ENCODE data around the gene GALNT9. TPM values are rescaled to one million over a fixed set of nuclear protein-coding genes. Genes with fewer than 3 reads are reported as not detected.

GALNT9 gene
- total and polyA plus RNA-seq, 7 donors = 0.28 to 5.0 (median 2.8) TPM; not detected in 2

GRCh38 chr12:132333273-132333672 lies 3.9 kb upstream of the GALNT9 start:
- Histone ChIP-seq H3K4me1 (peaks cover 0 to 22% (median 16%) of the 10 kb centered on the region in 4 donors), H3K9me3 (no peaks in the 10 kb centered on the region), H3K27ac (no peak overlapping the region), H3K36me3 (no peaks in the 10 kb centered on the region), H3K27me3 (peaks cover 32 to 90% (median 47%) of the 10 kb centered on the region in 3 donors), H3K4me3 (no peak overlapping the region)
- TF ChIP-seq POLR2A (IDR thresholded peaks at IDR 0.05) (no peak), EP300 (IDR thresholded peaks at IDR 0.05) (no peak), CTCF (IDR thresholded peaks at IDR 0.05) (no peak), POLR2AphosphoS5 (IDR thresholded peaks at IDR 0.05) (no peak)
- intact Hi-C loops (cut with DNase I) = no loop called here
- no peak for DNase-seq
- 79 to 80% methylated on average over 13 of the region's 13 CpGs for WGBS, 2 donors

- Histone ChIP-seq H3K4me3 (no peak overlapping the region), H3K9me3 (no peaks in the 10 kb centered on the region), H3K27ac (no peak overlapping the region), H3K27me3 (peaks cover 32 to 77% (median 47%) of the 10 kb centered on the region in 3 donors), H3K36me3 (no peaks in the 10 kb centered on the region), H3K4me1 (peaks cover 0 to 42% (median 35%) of the 10 kb centered on the region in 4 donors)
- DNase-seq = no peak
- 83 to 87% methylated on average over 5 of the region's 5 CpGs for WGBS, 2 donors
- TF ChIP-seq POLR2A (IDR thresholded peaks at IDR 0.05) = no peak
- TF ChIP-seq EP300 (IDR thresholded peaks at IDR 0.05) = no peak
- no peak for TF ChIP-seq CTCF (IDR thresholded peaks at IDR 0.05)
- no peak for TF ChIP-seq POLR2AphosphoS5 (IDR thresholded peaks at IDR 0.05)
- intact Hi-C loops (cut with DNase I) = no loop called here
Observed at GRCh38 chr12:132330549-132330881, 1.1 kb upstream of the GALNT9 start.

GRCh38 chr12:132329720-132330548 lies 545 bp upstream of the GALNT9 start:
- H3K9me3 ChIP-seq = no peaks in the 10 kb centered on the region
- H3K27me3 ChIP-seq = peaks cover 32 to 72% (median 47%) of the 10 kb centered on the region in 3 donors
- H3K27ac ChIP-seq = no peak overlapping the region
- intact Hi-C loops (cut with DNase I) = loop anchor here (5.0 to 10.0 kb wide), 2 partner anchors 43 to 435 kb away; partner anchors contain the start of gene ULK1
- no peak for DNase-seq
- H3K36me3 ChIP-seq = no peaks in the 10 kb centered on the region
- H3K4me1 ChIP-seq = peaks cover 0 to 42% (median 35%) of the 10 kb centered on the region in 4 donors
- no peak for TF ChIP-seq POLR2AphosphoS5 (IDR thresholded peaks at IDR 0.05)
- no peak for TF ChIP-seq POLR2A (IDR thresholded peaks at IDR 0.05)
- no peak for TF ChIP-seq EP300 (IDR thresholded peaks at IDR 0.05)
- TF ChIP-seq CTCF (IDR thresholded peaks at IDR 0.05) = no peak
- 11 to 14% methylated on average over 47 to 49 of the region's 49 CpGs for WGBS, 2 donors
- peak overlapping the region in 2 of 4 donors; percentile 16 to 30 for H3K4me3 ChIP-seq

GRCh38 chr12:132328282-132329029 lies 933 bp downstream of the GALNT9 start:
- WGBS, 2 donors = 66 to 68% methylated on average over 34 of the region's 34 CpGs
- peaks cover 25 to 57% (median 37%) of the 10 kb centered on the region in 3 donors for H3K27me3 ChIP-seq

More at GRCh38 chr12:132328282-132329029, 933 bp downstream of the GALNT9 start:
- Histone ChIP-seq H3K4me3 (peak overlapping the region in 3 of 4 donors; percentile 16 to 30 (median 16)), H3K27ac (peak overlapping the region in 3 of 4 donors; percentile 75 to 87 (median 78)), H3K4me1 (peaks cover 0 to 50% (median 42%) of the 10 kb centered on the region in 4 donors), H3K36me3 (no peaks in the 10 kb centered on the region), H3K9me3 (no peaks in the 10 kb centered on the region)
- no peak for DNase-seq
- TF ChIP-seq CTCF (IDR thresholded peaks at IDR 0.05) (no peak), EP300 (IDR thresholded peaks at IDR 0.05) (no peak), POLR2A (IDR thresholded peaks at IDR 0.05) (no peak), POLR2AphosphoS5 (IDR thresholded peaks at IDR 0.05) (no peak)
- intact Hi-C loops (cut with DNase I) = loop anchor here (1.0 to 10.0 kb wide), 3 partner anchors 15 to 434 kb away; partner anchors contain the start of gene ULK1

Measured in sigmoid colon (tissue), 7 donors.